Measurements from ENCODE around the gene CNR1.
"Not testable (repeated sequence)": the region's sequence is repeated elsewhere in the genome, so short reads cannot be mapped to it uniquely, and the experiment has no call there.

The CNR1 gene

GRCh38 chr6:88165844-88166492 is at the start of gene CNR1:
Gene CNR1, minus strand, starts transcription at chr6:88166347. Its CDS starts 21,073 bp downstream, at chr6:88145274.
- peak; percentile 82 for ATAC-seq
- TF ChIP-seq ZNF70 (CRISPR knock-in tag; IDR thresholded peaks at IDR 0.05) (no peak), ZC3H10 (CRISPR knock-in tag; IDR thresholded peaks at IDR 0.05) (no peak), TCF4 (CRISPR knock-in tag; IDR thresholded peaks at IDR 0.05; ENCODE audit: borderline replicate concordance) (no peak), OSR1 (CRISPR knock-in tag; IDR thresholded peaks at IDR 0.05) (no peak), ISL1 (CRISPR knock-in tag; IDR thresholded peaks at IDR 0.05) (no peak), RARB (CRISPR knock-in tag; IDR thresholded peaks at IDR 0.05) (no peak), PPARA (CRISPR knock-in tag; IDR thresholded peaks at IDR 0.05; ENCODE audit: borderline replicate concordance) (no peak)

- ATAC-seq, result no peak
- no peak for TF ChIP-seq ZNF70 (CRISPR knock-in tag; IDR thresholded peaks at IDR 0.05)
- no peak for TF ChIP-seq CSDC2 (CRISPR knock-in tag; IDR thresholded peaks at IDR 0.05)
- no peak for TF ChIP-seq SNAI2 (CRISPR knock-in tag; IDR thresholded peaks at IDR 0.05)
- no peak for TF ChIP-seq ARNTL (CRISPR knock-in tag; IDR thresholded peaks at IDR 0.05; ENCODE audit: borderline replicate concordance, low read depth)
- no peak for TF ChIP-seq ZFP3 (CRISPR knock-in tag; IDR thresholded peaks at IDR 0.05)
- TF ChIP-seq RARB (CRISPR knock-in tag; IDR thresholded peaks at IDR 0.05), result no peak
- TF ChIP-seq ISL1 (CRISPR knock-in tag; IDR thresholded peaks at IDR 0.05), result no peak
- TF ChIP-seq OSR1 (CRISPR knock-in tag; IDR thresholded peaks at IDR 0.05), result no peak
- no peak for TF ChIP-seq TCF4 (CRISPR knock-in tag; IDR thresholded peaks at IDR 0.05; ENCODE audit: borderline replicate concordance)
These were observed 45.3 kb upstream of the CNR1 start for GRCh38 chr6:88211446-88211845.

GRCh38 chr6:88209301-88209700 is 43.2 kb upstream of the CNR1 start:
- TF ChIP-seq ZC3H10 (CRISPR knock-in tag; IDR thresholded peaks at IDR 0.05), result no peak
- ATAC-seq, result no peak

GRCh38 chr6:88208726-88209125 is 42.6 kb upstream of the CNR1 start:
- ATAC-seq, result no peak
- no peak for TF ChIP-seq PPARA (CRISPR knock-in tag; IDR thresholded peaks at IDR 0.05; ENCODE audit: borderline replicate concordance)
- TF ChIP-seq ZC3H10 (CRISPR knock-in tag; IDR thresholded peaks at IDR 0.05), result no peak
- no peak for TF ChIP-seq ZNF565 (CRISPR knock-in tag; conservative IDR thresholded peaks at IDR 0.05; ENCODE audit: low read depth)
- TF ChIP-seq TSHZ2 (CRISPR knock-in tag; IDR thresholded peaks at IDR 0.05), result no peak
- TF ChIP-seq TOX (CRISPR knock-in tag; IDR thresholded peaks at IDR 0.05; ENCODE audit: borderline replicate concordance), result no peak
- TF ChIP-seq CREB5 (CRISPR knock-in tag; IDR thresholded peaks at IDR 0.05; ENCODE audit: low read depth), result no peak
- no peak for TF ChIP-seq BACH2 (CRISPR knock-in tag; IDR thresholded peaks at IDR 0.05; ENCODE audit: borderline replicate concordance)
- no peak for TF ChIP-seq ARNTL (CRISPR knock-in tag; IDR thresholded peaks at IDR 0.05; ENCODE audit: borderline replicate concordance, low read depth)
- no peak for TF ChIP-seq TCF4 (CRISPR knock-in tag; IDR thresholded peaks at IDR 0.05; ENCODE audit: borderline replicate concordance)

- not testable (repeated sequence) for ATAC-seq
These were observed 35.6 kb upstream of the CNR1 start for GRCh38 chr6:88201734-88202133.

- no peak for ATAC-seq
- TF ChIP-seq ZFP3 (CRISPR knock-in tag; IDR thresholded peaks at IDR 0.05) (no peak), RARB (CRISPR knock-in tag; IDR thresholded peaks at IDR 0.05) (no peak), ARNTL (CRISPR knock-in tag; IDR thresholded peaks at IDR 0.05; ENCODE audit: borderline replicate concordance, low read depth) (no peak), TOX (CRISPR knock-in tag; IDR thresholded peaks at IDR 0.05; ENCODE audit: borderline replicate concordance) (no peak), CSDC2 (CRISPR knock-in tag; IDR thresholded peaks at IDR 0.05) (no peak), OSR1 (CRISPR knock-in tag; IDR thresholded peaks at IDR 0.05) (no peak), PPARA (CRISPR knock-in tag; IDR thresholded peaks at IDR 0.05; ENCODE audit: borderline replicate concordance) (no peak)
These were observed 18.8 kb upstream of the CNR1 start for GRCh38 chr6:88184921-88185320.

GRCh38 chr6:88183471-88183870 is 17.3 kb upstream of the CNR1 start:
- ATAC-seq, result no peak
- no peak for TF ChIP-seq ZNF70 (CRISPR knock-in tag; IDR thresholded peaks at IDR 0.05)
- TF ChIP-seq TOX (CRISPR knock-in tag; IDR thresholded peaks at IDR 0.05; ENCODE audit: borderline replicate concordance), result no peak
- TF ChIP-seq TSHZ2 (CRISPR knock-in tag; IDR thresholded peaks at IDR 0.05), result no peak
- no peak for TF ChIP-seq CREB5 (CRISPR knock-in tag; IDR thresholded peaks at IDR 0.05; ENCODE audit: low read depth)
- TF ChIP-seq ZNF8 (CRISPR knock-in tag; IDR thresholded peaks at IDR 0.05), result no peak
- TF ChIP-seq ZFP30 (CRISPR knock-in tag; IDR thresholded peaks at IDR 0.05), result no peak
- TF ChIP-seq CSDC2 (CRISPR knock-in tag; IDR thresholded peaks at IDR 0.05), result no peak
- no peak for TF ChIP-seq OSR1 (CRISPR knock-in tag; IDR thresholded peaks at IDR 0.05)
- TF ChIP-seq ARNTL (CRISPR knock-in tag; IDR thresholded peaks at IDR 0.05; ENCODE audit: borderline replicate concordance, low read depth), result no peak
- no peak for TF ChIP-seq TCF4 (CRISPR knock-in tag; IDR thresholded peaks at IDR 0.05; ENCODE audit: borderline replicate concordance)
- no peak for TF ChIP-seq BACH2 (CRISPR knock-in tag; IDR thresholded peaks at IDR 0.05; ENCODE audit: borderline replicate concordance)

Data from SK-N-SH treated with all-trans-retinoic acid at 6 μM for 48 hours (cell line).